Endothelial cell of umbilical vein (primary cell): ENCODE data around the gene GPR78. TPM values are rescaled to one million over a fixed set of nuclear protein-coding genes. Genes with fewer than 3 reads are reported as not detected.

Experiments used
- BruUV-seq: library from RNA; stranded (reverse); fragments of 400-500 nt; replicated peaks from 2 replicates; lab custom pipeline; 2021; lab: Mats Ljungman, UMichigan
- CTCF ChIA-PET: fragments of 300-600, 350-600 bp; sonication (Branson Sonifier 250); formaldehyde crosslinking; loops from one replicate; lab custom pipeline; 2021; ENCODE audit warnings: antibody characterized with exemption, inconsistent platforms; lab: Charles Lee
- POLR2A ChIA-PET: fragments of 300-600, 350-600 bp; sonication (Branson Sonifier 250); formaldehyde crosslinking; loops from one replicate; lab custom pipeline; 2021; ENCODE audit warnings: antibody characterized with exemption, inconsistent platforms; lab: Charles Lee
- DNase-seq: peaks from one replicate; pipeline ENCODE4 v3.0.0-alpha.2; 2011; ENCODE audit warnings: low read depth, low spot score
- FAIRE-seq: peaks from 2 replicates; lab custom pipeline; 2011; peaks lifted over from hg19 to GRCh38; lab: Jason Lieb, UNC
- H2AFZ ChIP-seq: 2 replicates; pipeline ENCODE4 v1.6.0; 2012; ENCODE audit warnings: low read depth, low read length, control low read depth, inconsistent platforms
- H3K27ac ChIP-seq: 2 replicates; pipeline ENCODE4 v1.5.1; 2011; ENCODE audit warnings: low read depth, mild to moderate bottlenecking, control low read depth, low read length, moderate library complexity; ENCODE audit not compliant: insufficient read depth
- H3K27me3 ChIP-seq, 2 experiments: 2 replicates each; pipeline versions ENCODE4 v1.6.0 to v1.6.1; 2011; ENCODE audit warnings: low read length in 2 of 2, mixed read lengths in 1 of 2; ENCODE audit not compliant: control insufficient read depth in 2 of 2, insufficient read depth in 2 of 2
- H3K36me3 ChIP-seq, 2 experiments: 2 replicates in 1 of 2; 3 replicates in 1 of 2; pipeline ENCODE4 v1.5.1; 2011; ENCODE audit warnings: low read length in 2 of 2, mild to moderate bottlenecking in 1 of 2, moderate library complexity in 1 of 2; ENCODE audit not compliant: control insufficient read depth in 2 of 2, insufficient read depth in 2 of 2; ENCODE audit errors: extremely low read depth in 1 of 2
- H3K4me1 ChIP-seq: 3 replicates; pipeline ENCODE4 v1.5.1; 2011; ENCODE audit warnings: mild to moderate bottlenecking, low read length; ENCODE audit not compliant: control insufficient read depth, insufficient read depth; ENCODE audit errors: extremely low read depth
- H3K4me2 ChIP-seq: 2 replicates; pipeline ENCODE4 v1.6.1; 2011; ENCODE audit warnings: low read length, control low read depth, mixed read lengths; ENCODE audit not compliant: insufficient read depth
- H3K4me3 ChIP-seq, 3 experiments: fragments of 200-600 bp in 1 of 3; sonication (generic), shearing (Covaris generic) in 1 of 3; replicated peaks in 1 of 3; 2 replicates each; pipeline ENCODE4 v1.5.1; 2011 to 2016; ENCODE audit warnings: control low read depth in 3 of 3, low read length in 3 of 3, mild to moderate bottlenecking in 2 of 3, inconsistent platforms in 1 of 3, low read depth in 1 of 3, moderate library complexity in 1 of 3; ENCODE audit not compliant: insufficient read depth in 1 of 3
- H3K79me2 ChIP-seq: 2 replicates; pipeline ENCODE4 v1.6.0; 2012; ENCODE audit warnings: low read length, inconsistent platforms; ENCODE audit not compliant: control insufficient read depth, insufficient read depth
- H3K9ac ChIP-seq: replicated peaks from 2 replicates; pipeline ENCODE3; 2011; ENCODE audit warnings: low read length, control low read depth; ENCODE audit not compliant: insufficient read depth; ENCODE audit errors: extremely low read depth
- H3K9me1 ChIP-seq: replicated peaks from 3 replicates; pipeline ENCODE4 v1.6.0; 2011; ENCODE audit warnings: mild to moderate bottlenecking, low read length; ENCODE audit not compliant: control insufficient read depth, insufficient read depth; ENCODE audit errors: extremely low read depth
- H3K9me3 ChIP-seq: replicated peaks from 2 replicates; pipeline ENCODE4 v1.5.1; 2012; ENCODE audit warnings: low read length, inconsistent platforms; ENCODE audit not compliant: control insufficient read depth, insufficient read depth
- H4K20me1 ChIP-seq: replicated peaks from 2 replicates; pipeline ENCODE3; 2011; ENCODE audit warnings: mild to moderate bottlenecking, low read length; ENCODE audit not compliant: control insufficient read depth, insufficient read depth; ENCODE audit errors: extremely low read depth
- EZH2 ChIP-seq: IDR thresholded peaks from 2 replicates; pipeline ENCODE4 v1.6.1; 2012; ENCODE audit warnings: borderline replicate concordance, low read depth, mild to moderate bottlenecking, moderate library complexity, low read length, inconsistent platforms; ENCODE audit not compliant: severe bottlenecking
- FOS ChIP-seq: IDR thresholded peaks from 2 replicates; pipeline ENCODE4 v1.6.1; 2011; ENCODE audit warnings: mild to moderate bottlenecking, low read length, moderate library complexity, borderline replicate concordance; ENCODE audit not compliant: insufficient read depth
- GATA2 ChIP-seq: IDR thresholded peaks from 2 replicates; pipeline ENCODE4 v1.7.0; 2011; ENCODE audit warnings: low read depth, mild to moderate bottlenecking, moderate library complexity, mixed read lengths, low read length; ENCODE audit not compliant: insufficient read length, insufficient read depth
- JUN ChIP-seq: IDR thresholded peaks from 2 replicates; pipeline ENCODE4 v1.6.1; 2011; ENCODE audit warnings: borderline replicate concordance, low read depth; ENCODE audit not compliant: insufficient read length, insufficient read depth
- MYC ChIP-seq: IDR thresholded peaks from one replicate; pipeline ENCODE4 v1.6.1; 2011; ENCODE audit warnings: mild to moderate bottlenecking, low read depth, low read length
- POLR2A ChIP-seq: IDR thresholded peaks from 2 replicates; pipeline ENCODE4 v1.6.1; 2012; ENCODE audit warnings: low read depth, mild to moderate bottlenecking, control low read depth, low read length
- POLR2AphosphoS5 ChIP-seq: IDR thresholded peaks from 2 replicates; pipeline ENCODE4 v1.6.1; 2012; ENCODE audit warnings: low read depth, mild to moderate bottlenecking, control low read depth, low read length, moderate library complexity; ENCODE audit not compliant: insufficient read depth
- dilution Hi-C: fragments of 300-500 bp; cut with MboI; formaldehyde crosslinking; loops from one replicate; pipeline ENCODE4 v1.15.0; 2019; ENCODE audit warnings: low sequenced_read_pairs; ENCODE audit not compliant: extremely low pct_ligation_motif_present
- intact Hi-C: fragments of 100-400 bp; cut with micrococcal nuclease; formaldehyde crosslinking; loops from one replicate; pipeline ENCODE4 v1.10.0; 2022
- polyA plus RNA-seq, 4 experiments: library from polyadenylated mRNA; depleted of rRNA in 3 of 4; stranded (reverse) in 3 of 4; unstranded in 1 of 4; fragments of >200 nt; gene quantifications; 2 replicates each; pipeline versions ENCODE4 v1.2.1 to v1.2.3, GENCODE V29; 2011 to 2012; ENCODE audit warnings: missing spikeins in 1 of 4
- total RNA-seq: library from RNA; stranded (reverse); gene quantifications from 2 replicates; pipeline ENCODE4 v1.2.3, GENCODE V29; 2021
- TF ChIP-seq, protein P1 (sequence below): IDR thresholded peaks from 2 replicates; pipeline ENCODE4 v1.6.1; 2011; ENCODE audit not compliant: insufficient read depth, insufficient read length
- TF ChIP-seq, protein P2 (sequence below), 2 donors: IDR thresholded peaks; 1 replicate in 1 of 2; 2 replicates in 1 of 2; pipeline ENCODE4 v1.5.1; 2011; ENCODE audit warnings: low read length in 2 of 2, mild to moderate bottlenecking in 2 of 2, moderate library complexity in 2 of 2, control low read depth in 1 of 2, inconsistent platforms in 1 of 2, low read depth in 1 of 2; ENCODE audit not compliant: insufficient read depth in 1 of 2; ENCODE audit errors: extremely low read depth in 1 of 2

Gene GPR78
- total and polyA plus RNA-seq, 2 donors (not counting 3 experiments of a cell fraction or from before 2014, with no cell fraction given): not detected

GRCh38 chr4:8601086-8601485, 20.9 kb downstream of the GPR78 start:
- Histone ChIP-seq H3K4me1 (no peaks in the 10 kb centered on the region), H3K9me3 (no peaks in the 10 kb centered on the region), H3K4me2 (no peak overlapping the region), H3K36me3 (no peaks in the 10 kb centered on the region), H4K20me1 (no peaks in the 10 kb centered on the region), H2AFZ (no peak overlapping the region), H3K9ac (no peak overlapping the region), H3K4me3 (no peak overlapping the region), H3K27me3 (no peaks in the 10 kb centered on the region), H3K9me1 (no peaks in the 10 kb centered on the region), H3K27ac (no peak overlapping the region), H3K79me2 (no peaks in the 10 kb centered on the region)
- DNase-seq (no peak), FAIRE-seq (no peak)
- TF ChIP-seq POLR2AphosphoS5: no peak
- no peak for TF ChIP-seq MYC
- no peak for TF ChIP-seq EZH2
- TF ChIP-seq, protein P1, sequence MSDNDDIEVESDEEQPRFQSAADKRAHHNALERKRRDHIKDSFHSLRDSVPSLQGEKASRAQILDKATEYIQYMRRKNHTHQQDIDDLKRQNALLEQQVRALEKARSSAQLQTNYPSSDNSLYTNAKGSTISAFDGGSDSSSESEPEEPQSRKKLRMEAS: no peak
- TF ChIP-seq POLR2A: no peak
- no peak for TF ChIP-seq GATA2
- no peak for TF ChIP-seq JUN
- TF ChIP-seq FOS: no peak
- TF ChIP-seq, protein P2, sequence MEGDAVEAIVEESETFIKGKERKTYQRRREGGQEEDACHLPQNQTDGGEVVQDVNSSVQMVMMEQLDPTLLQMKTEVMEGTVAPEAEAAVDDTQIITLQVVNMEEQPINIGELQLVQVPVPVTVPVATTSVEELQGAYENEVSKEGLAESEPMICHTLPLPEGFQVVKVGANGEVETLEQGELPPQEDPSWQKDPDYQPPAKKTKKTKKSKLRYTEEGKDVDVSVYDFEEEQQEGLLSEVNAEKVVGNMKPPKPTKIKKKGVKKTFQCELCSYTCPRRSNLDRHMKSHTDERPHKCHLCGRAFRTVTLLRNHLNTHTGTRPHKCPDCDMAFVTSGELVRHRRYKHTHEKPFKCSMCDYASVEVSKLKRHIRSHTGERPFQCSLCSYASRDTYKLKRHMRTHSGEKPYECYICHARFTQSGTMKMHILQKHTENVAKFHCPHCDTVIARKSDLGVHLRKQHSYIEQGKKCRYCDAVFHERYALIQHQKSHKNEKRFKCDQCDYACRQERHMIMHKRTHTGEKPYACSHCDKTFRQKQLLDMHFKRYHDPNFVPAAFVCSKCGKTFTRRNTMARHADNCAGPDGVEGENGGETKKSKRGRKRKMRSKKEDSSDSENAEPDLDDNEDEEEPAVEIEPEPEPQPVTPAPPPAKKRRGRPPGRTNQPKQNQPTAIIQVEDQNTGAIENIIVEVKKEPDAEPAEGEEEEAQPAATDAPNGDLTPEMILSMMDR (IDR thresholded peaks at IDR 0.05; ENCODE audit: extremely low read depth in 1 of 2, insufficient read depth in 1 of 2, low read depth in 1 of 2, low read length in 2 of 2): no peak
- BruUV-seq: no TSS peak
- intact Hi-C loops: no loop called here
- ChIA-PET CTCF (no interaction called here), POLR2A (no interaction called here)
- dilution Hi-C loops: no loop called here
